AG10803 (cell line): ENCODE data around the gene ZNF397.

Source experiments
- DNase-seq: peaks from one replicate; pipeline ENCODE4 v3.0.0; 2010; ENCODE audit warnings: low read depth
- H3K4me3 ChIP-seq: 2 replicates; pipeline ENCODE4 v1.5.1; 2011; ENCODE audit warnings: mild to moderate bottlenecking, low read length, control low read depth
- CTCF ChIP-seq: conservative IDR thresholded peaks from 2 replicates; pipeline ENCODE4 v1.5.1; 2011; ENCODE audit warnings: mild to moderate bottlenecking, low read length, control low read depth, inconsistent platforms

The ZNF397 gene

GRCh38 chr18:35240664-35241447, at the start of gene ZNF397:
Gene ZNF397, plus strand, starts transcription at chr18:35241034. Its CDS starts 1,437 bp downstream, at chr18:35242471.
- H3K4me3 ChIP-seq, result peak within 1 kb of the TSS; percentile 79
- peak; percentile 95 for DNase-seq
- TF ChIP-seq CTCF, result no peak; the same call in 1 of the 2 replicates

- TF ChIP-seq CTCF, result no peak
- DNase-seq, result no peak
- H3K4me3 ChIP-seq, result no peak overlapping the region
Observed at GRCh38 chr18:35191698-35192025, 49.2 kb upstream of the ZNF397 start.

- H3K4me3 ChIP-seq, result no peak overlapping the region
- DNase-seq, result no peak
- no peak for TF ChIP-seq CTCF
Observed at GRCh38 chr18:35192415-35192814, 48.4 kb upstream of the ZNF397 start.

- DNase-seq, result no peak
- no peak overlapping the region for H3K4me3 ChIP-seq
- no peak for TF ChIP-seq CTCF
Observed at GRCh38 chr18:35193316-35193715, 47.5 kb upstream of the ZNF397 start.

- no peak for DNase-seq
- TF ChIP-seq CTCF, result no peak
Observed at GRCh38 chr18:35197296-35197695, 43.5 kb upstream of the ZNF397 start.

GRCh38 chr18:35201256-35201931, 39.4 kb upstream of the ZNF397 start:
- no peak overlapping the region for H3K4me3 ChIP-seq
- TF ChIP-seq CTCF, result no peak
- no peak for DNase-seq

More at GRCh38 chr18:35197296-35197695, 43.5 kb upstream of the ZNF397 start:
- H3K4me3 ChIP-seq, result no peak overlapping the region

- H3K4me3 ChIP-seq, result no peak overlapping the region
- peak; percentile 78 for DNase-seq
- no peak for TF ChIP-seq CTCF
Observed at GRCh38 chr18:35203067-35203466, 37.8 kb upstream of the ZNF397 start.
